IMR-90 (cell line): ENCODE measurements around the gene TOGARAM2.

ENCODE experiments used
- BHLHE40 ChIP-seq: fragments of 150-350 bp; IDR thresholded peaks from 2 replicates; pipeline ENCODE4 v1.6.1; 2016; ENCODE audit warnings: mild to moderate bottlenecking, low read depth, low read length
- MAFK ChIP-seq: IDR thresholded peaks from 2 replicates; pipeline ENCODE4 v1.6.1; 2012; ENCODE audit warnings: low read depth, low read length, improper control_type of control experiment
- MAZ ChIP-seq: IDR thresholded peaks from 2 replicates; pipeline ENCODE4 v1.6.1; 2012; ENCODE audit warnings: low read depth, mild to moderate bottlenecking, low read length, improper control_type of control experiment, moderate library complexity, borderline replicate concordance
- POLR2A ChIP-seq: IDR thresholded peaks from 2 replicates; pipeline ENCODE4 v1.6.1; 2012; ENCODE audit warnings: mild to moderate bottlenecking, low read depth, low read length
- RAD21 ChIP-seq: IDR thresholded peaks from 2 replicates; pipeline ENCODE4 v1.6.1; 2012; ENCODE audit warnings: low read length, improper control_type of control experiment
- SMC3 ChIP-seq: fragments of 150-350 bp; IDR thresholded peaks from 2 replicates; pipeline ENCODE4 v1.6.1; 2016; ENCODE audit warnings: low read depth, mild to moderate bottlenecking, antibody characterized with exemption, low read length, moderate library complexity
- TF ChIP-seq, protein P1 (sequence below): conservative IDR thresholded peaks from 2 replicates; pipeline ENCODE4 v1.5.1; 2012; ENCODE audit warnings: mild to moderate bottlenecking, low read depth, low read length, improper control_type of control experiment
- TF ChIP-seq, protein P2 (sequence below): fragments of 150-350 bp; IDR thresholded peaks from 2 replicates; pipeline ENCODE4 v1.6.1; 2016; ENCODE audit warnings: low read depth, mild to moderate bottlenecking, low read length, moderate library complexity, borderline replicate concordance

DNA sequence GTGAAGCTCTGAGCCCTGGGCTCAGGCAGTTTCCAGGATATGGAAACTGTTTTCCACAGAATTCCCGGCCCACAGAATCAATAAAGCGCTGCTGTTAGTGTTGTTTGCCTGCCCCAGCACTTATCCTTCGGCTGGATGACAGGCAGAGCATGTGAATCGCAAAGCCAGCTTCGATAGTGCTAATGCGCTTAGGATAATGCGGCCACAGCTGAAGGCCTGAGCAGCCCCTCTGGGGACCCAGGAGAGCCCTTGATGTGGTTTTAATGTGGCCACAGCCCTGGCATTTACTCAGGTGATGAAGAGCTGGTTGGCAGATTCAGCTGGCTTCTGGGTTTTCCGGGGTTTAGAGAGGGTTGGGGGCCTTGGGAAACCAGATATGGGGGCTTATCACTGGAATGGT lies 69.5 kb downstream of the TOGARAM2 start:
- TF ChIP-seq SMC3 (no peak), POLR2A (no peak), BHLHE40 (no peak), RAD21 (no peak), MAZ (no peak), MAFK (no peak)
- TF ChIP-seq, protein P1, sequence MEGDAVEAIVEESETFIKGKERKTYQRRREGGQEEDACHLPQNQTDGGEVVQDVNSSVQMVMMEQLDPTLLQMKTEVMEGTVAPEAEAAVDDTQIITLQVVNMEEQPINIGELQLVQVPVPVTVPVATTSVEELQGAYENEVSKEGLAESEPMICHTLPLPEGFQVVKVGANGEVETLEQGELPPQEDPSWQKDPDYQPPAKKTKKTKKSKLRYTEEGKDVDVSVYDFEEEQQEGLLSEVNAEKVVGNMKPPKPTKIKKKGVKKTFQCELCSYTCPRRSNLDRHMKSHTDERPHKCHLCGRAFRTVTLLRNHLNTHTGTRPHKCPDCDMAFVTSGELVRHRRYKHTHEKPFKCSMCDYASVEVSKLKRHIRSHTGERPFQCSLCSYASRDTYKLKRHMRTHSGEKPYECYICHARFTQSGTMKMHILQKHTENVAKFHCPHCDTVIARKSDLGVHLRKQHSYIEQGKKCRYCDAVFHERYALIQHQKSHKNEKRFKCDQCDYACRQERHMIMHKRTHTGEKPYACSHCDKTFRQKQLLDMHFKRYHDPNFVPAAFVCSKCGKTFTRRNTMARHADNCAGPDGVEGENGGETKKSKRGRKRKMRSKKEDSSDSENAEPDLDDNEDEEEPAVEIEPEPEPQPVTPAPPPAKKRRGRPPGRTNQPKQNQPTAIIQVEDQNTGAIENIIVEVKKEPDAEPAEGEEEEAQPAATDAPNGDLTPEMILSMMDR, result no peak
- TF ChIP-seq, protein P2, sequence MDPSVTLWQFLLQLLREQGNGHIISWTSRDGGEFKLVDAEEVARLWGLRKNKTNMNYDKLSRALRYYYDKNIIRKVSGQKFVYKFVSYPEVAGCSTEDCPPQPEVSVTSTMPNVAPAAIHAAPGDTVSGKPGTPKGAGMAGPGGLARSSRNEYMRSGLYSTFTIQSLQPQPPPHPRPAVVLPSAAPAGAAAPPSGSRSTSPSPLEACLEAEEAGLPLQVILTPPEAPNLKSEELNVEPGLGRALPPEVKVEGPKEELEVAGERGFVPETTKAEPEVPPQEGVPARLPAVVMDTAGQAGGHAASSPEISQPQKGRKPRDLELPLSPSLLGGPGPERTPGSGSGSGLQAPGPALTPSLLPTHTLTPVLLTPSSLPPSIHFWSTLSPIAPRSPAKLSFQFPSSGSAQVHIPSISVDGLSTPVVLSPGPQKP, result no peak
